ENCODE results near the gene STK31.
"Not testable (repeated sequence)": the region's sequence is repeated elsewhere in the genome, so short reads cannot be mapped to it uniquely, and the experiment has no call there.

Gene STK31, protein sequence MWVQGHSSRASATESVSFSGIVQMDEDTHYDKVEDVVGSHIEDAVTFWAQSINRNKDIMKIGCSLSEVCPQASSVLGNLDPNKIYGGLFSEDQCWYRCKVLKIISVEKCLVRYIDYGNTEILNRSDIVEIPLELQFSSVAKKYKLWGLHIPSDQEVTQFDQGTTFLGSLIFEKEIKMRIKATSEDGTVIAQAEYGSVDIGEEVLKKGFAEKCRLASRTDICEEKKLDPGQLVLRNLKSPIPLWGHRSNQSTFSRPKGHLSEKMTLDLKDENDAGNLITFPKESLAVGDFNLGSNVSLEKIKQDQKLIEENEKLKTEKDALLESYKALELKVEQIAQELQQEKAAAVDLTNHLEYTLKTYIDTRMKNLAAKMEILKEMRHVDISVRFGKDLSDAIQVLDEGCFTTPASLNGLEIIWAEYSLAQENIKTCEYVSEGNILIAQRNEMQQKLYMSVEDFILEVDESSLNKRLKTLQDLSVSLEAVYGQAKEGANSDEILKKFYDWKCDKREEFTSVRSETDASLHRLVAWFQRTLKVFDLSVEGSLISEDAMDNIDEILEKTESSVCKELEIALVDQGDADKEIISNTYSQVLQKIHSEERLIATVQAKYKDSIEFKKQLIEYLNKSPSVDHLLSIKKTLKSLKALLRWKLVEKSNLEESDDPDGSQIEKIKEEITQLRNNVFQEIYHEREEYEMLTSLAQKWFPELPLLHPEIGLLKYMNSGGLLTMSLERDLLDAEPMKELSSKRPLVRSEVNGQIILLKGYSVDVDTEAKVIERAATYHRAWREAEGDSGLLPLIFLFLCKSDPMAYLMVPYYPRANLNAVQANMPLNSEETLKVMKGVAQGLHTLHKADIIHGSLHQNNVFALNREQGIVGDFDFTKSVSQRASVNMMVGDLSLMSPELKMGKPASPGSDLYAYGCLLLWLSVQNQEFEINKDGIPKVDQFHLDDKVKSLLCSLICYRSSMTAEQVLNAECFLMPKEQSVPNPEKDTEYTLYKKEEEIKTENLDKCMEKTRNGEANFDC

DNA sequence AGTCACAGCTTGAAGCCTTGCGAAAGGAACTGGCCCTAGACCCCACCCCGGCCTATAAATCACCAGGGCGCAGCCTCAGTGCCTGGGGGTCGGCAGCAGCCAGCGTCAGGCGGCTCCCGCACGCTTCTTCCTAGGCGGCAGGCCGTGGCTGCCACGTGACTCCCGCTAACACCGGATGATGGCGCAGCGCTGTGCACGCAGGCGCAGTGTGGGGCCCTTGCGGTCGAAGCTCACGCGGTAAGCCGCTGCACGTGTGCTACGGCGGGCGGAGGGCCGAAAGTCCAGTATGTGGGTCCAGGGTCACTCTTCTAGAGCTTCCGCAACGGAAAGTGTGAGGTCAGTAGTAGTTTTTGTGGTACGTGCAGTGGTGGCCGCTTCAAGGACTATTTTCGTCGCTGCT lies at the start of gene STK31:
Gene STK31 (plus strand): TSS at position 220 of the 400 bp plus-strand sequence. CDS start 67 bp downstream, at position 287.
- DNase-seq, result no peak

DNA sequence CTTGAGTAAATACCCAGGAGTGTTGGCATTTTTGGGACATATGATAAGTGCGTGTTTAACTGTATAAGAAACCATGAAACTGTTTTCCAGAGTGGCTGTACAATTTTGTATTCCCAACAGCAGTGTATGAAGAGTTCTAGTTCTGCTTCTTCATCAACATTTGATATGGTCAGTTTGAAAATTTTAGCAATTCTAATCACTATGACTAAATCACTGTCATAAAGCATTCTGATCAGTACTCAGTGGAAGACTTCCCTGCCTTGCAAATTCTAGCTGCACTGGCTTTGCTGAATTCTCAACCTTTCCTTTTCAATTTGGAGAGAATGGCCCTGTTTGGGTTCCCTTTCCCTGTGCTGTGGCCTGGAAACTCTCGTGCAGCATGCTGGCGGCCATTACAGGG lies 48.6 kb upstream of the STK31 start:
- DNase-seq, result no peak

DNA sequence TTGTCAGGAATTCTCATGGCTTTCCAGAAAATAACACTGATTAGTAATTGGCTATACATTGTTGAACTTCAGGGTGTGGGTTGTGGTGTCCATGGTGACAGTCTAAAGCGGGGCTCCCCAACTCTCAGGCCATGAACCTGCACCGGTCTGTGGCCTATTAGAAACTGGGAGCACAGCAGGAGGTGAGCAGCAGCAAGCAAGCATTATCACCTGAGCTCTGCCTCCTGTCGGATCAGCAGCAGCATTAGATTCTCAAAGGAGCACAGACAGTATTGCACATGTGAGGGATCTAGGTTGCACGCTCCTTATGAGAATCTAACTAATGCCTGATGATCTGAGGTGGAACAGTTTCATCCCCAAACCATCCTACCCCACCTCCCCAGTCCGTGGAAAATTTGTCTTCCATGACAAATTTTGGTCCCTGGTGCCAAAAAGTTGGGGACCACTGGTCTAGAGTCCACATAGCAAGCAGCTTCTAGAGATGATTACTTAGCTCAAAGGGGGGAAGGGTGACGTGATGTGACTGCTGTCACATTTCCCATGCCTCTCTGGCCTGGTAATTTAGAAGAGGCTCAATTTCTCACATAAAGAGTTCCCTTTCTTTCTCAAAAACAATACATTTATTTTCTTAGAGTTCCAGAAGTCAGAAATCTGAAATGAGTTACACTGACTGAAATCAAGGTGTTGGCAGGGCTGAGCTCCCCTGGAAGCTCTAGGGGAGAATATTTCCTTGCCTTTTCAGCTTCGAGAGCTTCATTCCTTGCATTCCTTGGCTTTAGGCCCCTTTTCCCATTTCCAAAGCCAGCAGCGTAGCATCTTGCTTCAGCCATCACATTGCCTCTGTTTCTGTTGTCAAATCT lies 47.7 kb upstream of the STK31 start:
- no peak for DNase-seq

DNA sequence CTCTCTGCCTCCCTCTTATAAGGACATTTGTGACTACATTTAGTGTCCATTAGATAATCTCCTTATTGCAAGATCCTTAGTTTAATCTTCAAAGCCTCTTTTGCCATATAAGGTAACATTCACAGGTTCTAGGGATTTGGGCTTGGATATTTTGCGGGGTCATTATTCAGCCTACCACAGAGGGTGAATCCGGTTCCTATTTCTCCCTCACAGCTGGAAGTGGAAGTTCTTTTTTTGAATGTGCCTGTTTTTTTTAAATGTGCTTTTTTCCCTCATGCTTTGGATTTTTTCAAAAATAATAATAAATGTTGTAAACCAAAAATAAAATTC lies 47.1 kb upstream of the STK31 start:
- no peak for DNase-seq

DNA sequence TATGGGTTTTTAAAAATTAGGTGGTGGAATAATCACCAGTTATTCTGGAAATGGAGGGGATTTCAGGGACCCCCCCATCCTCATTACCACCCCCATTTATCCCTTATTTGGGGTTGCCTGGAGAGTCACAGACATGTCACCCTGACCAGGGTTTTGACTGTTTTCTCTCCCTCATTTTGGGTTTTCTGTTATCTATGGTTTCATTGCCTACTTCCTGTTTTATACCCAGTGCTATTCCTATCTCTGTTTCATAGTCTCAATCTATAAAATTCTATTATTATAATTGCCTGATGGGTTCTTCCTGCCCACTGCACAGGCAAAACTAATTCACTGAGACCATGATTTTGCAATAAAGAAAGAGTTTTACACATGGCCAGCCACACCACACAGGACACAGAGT lies 45.9 kb upstream of the STK31 start:
- DNase-seq, result no peak

DNA sequence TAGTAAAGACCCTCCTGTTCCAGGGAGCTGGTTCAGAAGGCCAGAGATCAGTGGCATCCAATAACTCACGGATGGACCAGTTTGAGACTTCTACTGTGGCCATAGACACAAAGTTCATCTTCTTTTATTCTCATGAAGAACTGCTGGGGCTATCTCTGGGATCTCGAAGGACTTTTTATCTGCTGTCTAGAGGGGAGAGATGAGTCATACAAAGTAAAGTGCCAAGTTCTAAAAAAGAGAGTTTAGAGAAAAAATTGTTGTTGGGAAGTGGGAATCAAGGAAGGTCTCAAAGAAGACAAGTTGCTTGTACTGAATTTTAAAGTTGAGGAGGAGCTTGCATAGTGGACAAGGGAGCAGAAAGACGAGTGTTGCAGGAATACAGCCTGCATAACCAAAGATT lies 38.0 kb upstream of the STK31 start:
- no peak for DNase-seq

DNA sequence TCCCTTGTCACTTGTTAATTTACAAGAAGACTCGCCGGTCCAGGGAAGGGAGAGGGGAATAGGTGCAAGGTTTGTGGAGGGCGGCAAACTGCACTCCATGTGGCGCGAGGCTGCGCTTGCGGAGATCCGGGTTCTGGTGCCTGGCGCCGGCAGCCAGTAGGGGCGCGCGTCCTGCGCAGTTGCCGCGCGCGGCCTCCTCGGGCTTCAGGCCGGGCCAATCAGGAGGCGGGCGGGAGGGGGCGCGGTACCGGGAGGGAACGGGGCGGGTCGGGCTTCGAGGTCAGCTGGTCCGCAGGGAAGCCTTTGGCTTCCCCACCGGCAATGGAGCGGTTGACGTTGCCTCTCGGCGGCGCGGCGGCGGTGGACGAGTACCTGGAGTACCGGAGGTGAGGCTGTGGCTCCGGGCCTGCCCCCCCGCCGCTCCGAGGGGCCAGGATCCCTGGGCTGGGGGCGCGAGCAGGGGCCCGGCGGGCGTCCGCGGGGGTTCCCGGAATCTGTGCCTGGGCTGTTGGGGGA lies 30.1 kb upstream of the STK31 start, which contains the start of gene FAM221A:
Gene FAM221A (plus strand): TSS at position 302 of the 516 bp plus-strand sequence. CDS start 20 bp downstream, at position 322.
- peak; percentile 84 for DNase-seq

DNA sequence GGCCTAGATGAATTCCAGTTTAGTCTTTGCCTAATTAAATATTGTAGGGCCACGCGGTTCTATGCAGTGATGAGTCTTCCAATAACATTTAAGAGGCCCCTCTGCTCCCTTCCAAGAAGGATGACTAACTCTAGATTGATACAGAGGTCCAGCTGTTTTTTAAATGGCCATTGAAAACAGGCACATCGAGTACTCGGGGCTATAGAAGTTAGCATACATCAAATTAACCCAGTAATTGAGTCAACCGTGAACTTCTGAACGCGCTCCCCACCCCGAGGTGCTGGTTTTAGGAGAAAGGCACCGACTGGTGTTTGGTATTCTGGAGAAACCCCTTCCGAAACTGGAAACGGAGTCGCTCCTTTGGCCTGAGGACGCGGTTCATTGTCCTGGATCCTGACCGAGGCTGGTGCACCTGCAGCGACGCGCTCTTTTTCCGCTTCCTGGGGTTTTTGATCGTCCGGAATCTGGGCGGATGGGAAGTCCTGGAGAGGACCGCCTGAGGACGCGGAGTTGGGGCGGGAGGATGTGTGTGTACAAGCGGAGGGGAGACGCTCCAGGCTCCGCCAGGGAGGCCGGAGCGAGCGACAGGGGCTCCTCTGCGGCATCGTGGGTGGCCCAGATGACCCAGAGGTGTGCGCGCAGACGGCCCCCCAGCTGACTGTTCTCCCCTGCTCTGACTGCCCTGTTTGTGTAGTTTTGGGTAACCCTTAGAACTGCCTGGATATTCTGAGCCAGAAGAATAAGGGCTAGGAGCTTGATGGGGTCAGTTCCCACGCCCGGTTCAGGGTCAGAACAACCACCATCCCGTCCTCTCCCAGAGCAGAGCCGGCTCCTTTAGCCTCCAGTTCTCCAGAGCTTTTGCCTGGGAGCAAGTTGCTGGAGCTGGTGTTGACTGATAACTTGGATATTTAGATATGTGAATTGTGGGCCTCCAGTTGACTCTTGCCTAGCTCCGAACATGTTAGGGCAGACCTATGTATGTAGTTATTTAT lies 29.3 kb upstream of the STK31 start:
- DNase-seq, result peak; percentile 51

DNA sequence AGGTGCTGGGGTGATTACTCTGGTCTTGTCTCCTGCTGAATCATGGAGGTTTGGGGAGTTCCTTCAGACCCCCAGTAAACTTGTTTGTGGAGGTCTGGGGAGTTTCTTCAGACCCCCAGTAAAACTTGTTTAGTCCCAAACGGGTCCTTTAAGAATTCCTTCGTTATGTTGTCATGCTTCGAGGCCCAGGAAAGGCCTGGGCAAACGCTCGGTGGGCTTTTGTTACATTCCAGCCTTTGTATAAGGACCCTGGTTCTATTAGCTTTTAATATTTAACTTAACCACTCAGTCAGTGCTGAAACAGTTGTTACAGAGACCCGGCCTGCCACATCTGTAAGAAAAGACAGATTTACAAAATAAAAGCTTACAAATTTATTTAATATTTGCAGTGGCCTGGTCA lies 26.0 kb upstream of the STK31 start:
- DNase-seq, result not testable (repeated sequence)

DNA sequence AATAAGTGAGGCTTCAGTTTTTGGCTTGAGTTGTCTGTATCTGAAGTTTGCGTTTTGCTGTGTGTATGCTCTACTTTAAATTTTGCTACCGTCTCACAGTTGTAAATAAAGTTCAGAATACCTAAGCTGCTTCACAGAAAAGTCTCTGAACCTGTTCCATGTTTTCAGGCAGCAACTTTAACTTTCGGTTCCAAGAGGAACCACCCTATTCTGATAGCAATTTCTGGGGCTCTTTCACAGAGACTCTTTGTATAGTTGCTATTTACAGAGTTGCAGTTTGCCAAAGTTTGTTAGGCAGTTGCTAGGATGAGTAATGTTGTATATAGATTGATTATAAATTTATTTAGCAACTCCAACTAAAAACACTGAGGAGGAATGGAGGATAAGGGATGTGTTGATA lies 24.3 kb upstream of the STK31 start:
- no peak for DNase-seq

DNA sequence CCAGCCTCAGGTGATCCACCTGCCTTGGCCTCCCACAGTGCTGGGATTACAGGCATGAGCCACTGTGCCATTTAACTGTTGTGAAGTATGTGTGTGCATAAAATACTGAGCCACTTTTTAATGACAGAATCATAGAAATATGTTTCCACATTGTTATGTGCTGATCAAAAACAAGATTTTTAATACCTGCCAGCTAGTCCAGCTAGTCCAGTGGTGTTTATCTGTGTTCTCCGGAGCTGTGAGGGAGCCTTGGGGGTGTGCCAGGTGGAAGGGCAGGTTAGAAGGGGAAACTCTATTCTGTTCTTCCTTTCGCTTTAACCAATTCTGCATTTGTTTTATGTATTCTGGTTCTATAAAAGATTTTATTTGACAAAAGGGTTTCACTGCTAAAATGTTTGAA lies 23.0 kb upstream of the STK31 start:
- no peak for DNase-seq

DNA sequence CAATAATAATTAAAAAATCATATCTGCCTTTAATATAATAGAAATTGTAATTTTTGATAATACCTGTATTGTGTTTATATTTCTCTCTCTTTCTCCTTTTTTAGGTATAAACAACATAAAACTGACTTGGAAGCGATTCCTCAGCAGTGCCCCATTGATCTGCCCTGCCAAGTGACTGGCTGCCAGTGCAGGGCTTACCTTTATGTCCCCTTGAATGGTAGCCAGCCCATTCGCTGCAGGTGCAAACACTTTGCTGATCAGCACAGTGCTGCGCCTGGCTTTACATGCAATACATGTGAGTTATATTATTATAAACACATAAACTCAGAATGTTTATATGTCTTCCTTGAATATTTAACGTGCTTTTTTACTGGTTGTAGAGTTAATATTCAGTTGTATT lies 20.9 kb upstream of the STK31 start:
- DNase-seq, result no peak

DNA sequence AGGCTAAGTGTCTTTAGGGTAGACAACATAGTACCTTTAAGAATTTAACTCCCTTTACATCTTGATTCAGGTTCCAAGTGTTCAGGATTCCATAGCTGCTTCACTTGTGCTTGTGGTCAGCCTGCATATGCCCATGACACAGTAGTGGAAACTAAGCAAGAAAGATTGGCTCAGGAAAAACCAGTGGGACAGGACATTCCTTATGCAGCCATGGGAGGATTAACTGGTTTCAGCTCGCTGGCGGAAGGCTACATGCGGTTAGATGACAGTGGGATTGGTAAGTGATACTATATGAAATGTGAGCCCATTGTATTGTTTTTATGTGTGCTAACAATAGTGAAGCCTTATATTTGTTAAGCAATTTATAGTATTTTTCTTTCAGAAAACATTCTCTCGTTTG lies 18.7 kb upstream of the STK31 start:
- no peak for DNase-seq

DNA sequence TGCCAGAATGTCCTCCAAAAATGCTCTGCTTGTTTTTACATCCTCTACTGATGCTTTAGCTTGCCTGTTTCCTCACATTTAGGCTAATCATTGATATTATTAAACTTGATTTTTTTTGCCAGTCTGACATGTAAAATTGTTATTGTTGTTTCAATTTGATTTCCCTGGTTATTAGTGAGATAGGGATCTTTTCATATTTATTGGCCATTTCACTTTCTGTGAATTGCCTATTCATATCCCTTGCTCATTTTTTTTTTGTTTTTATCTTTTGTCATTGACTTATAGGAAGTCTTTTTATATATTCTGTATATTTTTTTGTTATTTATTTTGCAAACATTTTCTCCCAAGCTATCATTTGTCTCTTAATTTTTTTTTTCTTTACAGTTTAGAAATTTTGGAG lies 16.8 kb upstream of the STK31 start:
- no peak for DNase-seq

DNA sequence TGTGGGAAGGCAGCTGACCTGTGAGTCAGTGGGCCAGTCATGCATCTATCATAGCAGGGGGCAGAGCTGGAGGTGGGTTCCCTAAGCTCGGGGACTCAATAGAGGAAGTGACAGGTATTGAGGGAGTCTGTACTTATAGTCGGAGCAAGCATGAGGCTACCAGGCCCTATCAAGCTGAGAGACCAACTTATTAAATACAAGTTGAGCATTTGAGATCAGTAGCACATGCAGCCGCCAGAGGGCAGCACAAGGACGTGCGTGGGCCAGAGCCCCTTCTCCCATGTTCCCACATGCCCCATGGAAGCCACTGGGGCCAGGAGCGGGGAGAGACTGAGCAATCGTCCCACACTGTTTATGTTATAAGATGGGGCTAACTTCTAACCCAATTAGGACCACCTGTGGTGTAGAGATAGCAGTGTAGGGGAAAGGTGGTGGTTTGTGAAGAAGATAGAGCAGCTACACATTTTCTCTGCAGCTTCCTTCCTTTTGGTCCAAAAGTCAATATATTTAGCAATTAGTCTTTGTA lies 13.0 kb upstream of the STK31 start:
- DNase-seq, result peak; percentile 56

DNA sequence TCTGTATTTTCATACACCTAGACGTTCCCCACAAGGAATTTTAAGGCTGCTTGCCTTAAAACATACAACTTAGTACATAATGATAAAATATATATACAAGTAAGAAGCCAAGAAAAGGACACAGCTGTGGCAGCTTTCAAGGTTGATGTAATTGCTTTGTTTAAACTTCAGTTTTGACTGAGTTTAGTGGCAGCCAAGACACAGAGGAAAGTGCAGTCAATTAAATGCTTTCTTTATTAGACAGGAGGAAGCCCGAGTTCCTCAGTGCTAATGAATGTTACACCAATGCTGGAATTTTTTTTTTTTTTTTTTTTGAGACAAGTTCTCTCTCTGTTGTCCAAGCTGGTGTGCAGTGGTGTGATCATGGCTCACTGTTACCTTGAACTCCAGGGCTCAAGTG lies 11.2 kb upstream of the STK31 start:
- no peak for DNase-seq

DNA sequence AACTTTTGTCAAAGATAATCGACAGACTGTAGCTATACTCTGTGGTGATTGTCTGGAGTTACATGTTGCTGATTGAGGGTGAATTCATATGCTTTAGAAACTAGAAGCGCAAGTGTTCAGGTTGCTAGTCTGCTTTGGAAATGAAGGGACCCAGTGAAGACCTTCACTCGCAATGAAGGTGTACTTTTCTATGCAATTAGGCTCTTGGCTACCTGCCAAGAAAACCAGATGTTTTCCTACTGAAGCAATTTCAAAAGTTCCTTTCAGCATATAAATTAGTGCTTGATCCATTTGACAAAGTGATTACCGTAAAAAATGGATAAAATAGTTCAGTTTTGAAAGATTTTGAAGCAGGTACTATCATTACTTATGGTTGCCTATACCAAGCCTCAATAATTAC lies 10.0 kb upstream of the STK31 start:
- DNase-seq, result no peak

DNA sequence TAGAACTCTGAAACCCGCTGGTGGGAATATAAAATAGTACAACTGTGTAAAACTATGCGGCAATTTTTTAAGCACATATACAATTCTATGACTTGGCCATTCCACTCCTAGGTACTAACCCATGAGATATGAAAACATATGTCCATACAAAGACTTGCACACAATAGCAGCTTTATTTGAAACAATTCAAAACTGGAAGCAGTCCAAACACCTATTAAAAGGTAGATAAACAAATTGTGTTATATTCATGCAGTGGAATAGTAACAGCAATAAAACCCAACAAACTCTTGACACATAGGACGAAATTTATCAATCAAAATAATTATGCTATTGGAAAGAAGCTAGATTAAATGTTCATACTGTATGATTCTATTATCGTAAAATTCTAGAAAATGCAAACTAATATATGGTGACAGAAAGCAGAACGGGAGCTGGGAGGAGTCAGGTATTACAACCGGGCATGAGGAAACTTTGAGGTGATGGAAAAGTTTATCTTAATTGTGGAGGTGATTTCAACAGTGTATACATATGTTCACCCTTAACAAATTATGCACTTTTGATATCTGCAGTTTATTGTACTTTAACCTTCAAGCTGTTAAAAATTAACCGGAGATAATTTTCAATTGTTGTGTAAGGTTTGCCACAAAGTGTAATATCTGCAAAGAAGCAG lies 803 bp upstream of the STK31 start:
- DNase-seq, result no peak

DNA sequence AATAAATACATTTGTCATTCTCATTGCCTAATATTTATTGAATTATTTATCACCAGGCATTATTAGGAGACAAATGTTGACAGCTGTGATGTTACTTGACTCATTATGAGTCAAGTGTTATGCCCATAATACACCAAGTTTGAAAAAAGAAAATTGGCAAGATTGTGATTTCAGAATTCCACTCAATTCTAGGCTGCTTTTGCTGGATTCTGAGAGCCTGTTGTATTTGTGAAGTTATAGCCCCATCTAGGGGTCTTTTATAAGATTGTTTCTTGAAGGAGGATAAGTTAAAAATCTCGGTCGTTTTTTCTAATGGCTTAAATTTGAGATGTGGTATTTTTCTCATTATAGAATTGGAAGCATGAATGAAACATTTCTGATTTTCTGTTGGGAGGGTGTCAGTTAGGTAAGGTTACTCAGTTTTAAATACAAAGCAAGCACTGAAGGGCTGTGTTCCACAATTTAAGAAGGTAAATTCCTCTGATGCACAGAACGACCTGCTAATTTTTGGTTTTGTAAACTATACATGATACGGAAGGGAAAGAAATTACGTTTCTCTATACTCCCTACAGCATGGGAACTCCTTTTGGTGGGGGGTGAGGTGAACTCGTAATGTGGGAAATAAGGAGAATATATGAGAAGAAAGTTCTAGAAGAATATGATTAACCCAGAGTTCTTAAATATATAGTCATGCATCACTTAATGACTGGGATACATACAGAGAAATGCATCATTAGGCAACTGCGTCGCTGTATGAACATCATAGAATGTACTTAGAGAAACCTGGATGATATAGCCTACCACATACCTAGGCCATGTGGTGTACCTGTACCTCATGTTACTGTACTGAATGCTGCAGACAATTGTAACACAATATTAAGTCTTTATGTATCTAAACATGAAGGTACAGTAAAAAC lies 2.6 kb downstream of the STK31 start:
- DNase-seq, result no peak

Data from activated naive CD4-positive, alpha-beta T cell treated with Interleukin-2 at 50 U/mL for 16 hours (primary cell).